GM10266 (cell line): Measurements from ENCODE around the gene HEATR5B.

ENCODE experiments used
- DNase-seq: peaks from one replicate; pipeline ENCODE4 v3.0.0; 2012; ENCODE audit errors: extremely low spot score
- TF ChIP-seq, protein P1 (sequence below): IDR thresholded peaks from 2 replicates; pipeline ENCODE4 v1.5.1; 2012; ENCODE audit warnings: mild to moderate bottlenecking, low read depth; ENCODE audit not compliant: control insufficient read depth, insufficient read depth; ENCODE audit errors: missing control alignments

The HEATR5B gene

DNA sequence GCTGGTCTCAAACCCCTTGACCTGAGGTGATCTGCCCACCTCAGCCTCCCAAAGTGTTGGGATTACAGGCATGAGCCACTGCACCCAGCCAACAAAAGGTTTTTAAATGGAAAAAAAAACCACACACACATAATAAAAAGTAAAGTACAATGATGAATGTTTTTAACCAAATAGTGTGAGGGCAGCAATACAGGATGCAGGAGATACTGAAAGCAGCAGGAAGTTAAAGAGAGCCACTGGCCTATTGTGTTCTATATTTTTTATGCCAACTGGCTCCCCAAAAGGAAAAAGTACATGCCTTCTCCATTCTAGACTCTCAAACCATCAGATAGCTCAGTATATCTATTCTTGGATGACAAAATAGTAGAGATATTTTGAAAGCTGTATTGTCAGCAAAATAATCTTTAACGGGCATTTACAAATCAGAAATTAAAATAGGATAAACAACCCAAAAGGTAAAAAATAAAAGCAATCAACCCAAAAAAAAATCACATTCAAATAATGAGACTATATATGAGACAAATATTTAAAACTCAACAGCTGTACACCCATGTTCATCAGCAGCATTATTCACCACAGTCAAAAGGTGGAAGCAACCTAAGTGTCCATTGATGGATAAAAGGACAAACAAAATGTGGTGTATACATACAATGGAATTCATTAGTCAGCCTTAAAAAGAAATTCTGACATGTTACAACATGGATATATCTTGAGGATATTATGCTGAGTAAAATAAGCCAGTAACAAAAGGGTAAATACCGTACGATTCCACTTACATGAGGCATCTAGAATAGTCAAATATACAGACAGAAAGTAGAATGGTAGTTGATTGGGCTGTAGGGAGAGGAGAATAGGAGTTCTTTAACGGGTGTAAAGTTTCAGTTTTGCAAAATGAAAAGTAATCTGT, 26.4 kb upstream of the HEATR5B start:
- no peak for DNase-seq
- TF ChIP-seq, protein P1, sequence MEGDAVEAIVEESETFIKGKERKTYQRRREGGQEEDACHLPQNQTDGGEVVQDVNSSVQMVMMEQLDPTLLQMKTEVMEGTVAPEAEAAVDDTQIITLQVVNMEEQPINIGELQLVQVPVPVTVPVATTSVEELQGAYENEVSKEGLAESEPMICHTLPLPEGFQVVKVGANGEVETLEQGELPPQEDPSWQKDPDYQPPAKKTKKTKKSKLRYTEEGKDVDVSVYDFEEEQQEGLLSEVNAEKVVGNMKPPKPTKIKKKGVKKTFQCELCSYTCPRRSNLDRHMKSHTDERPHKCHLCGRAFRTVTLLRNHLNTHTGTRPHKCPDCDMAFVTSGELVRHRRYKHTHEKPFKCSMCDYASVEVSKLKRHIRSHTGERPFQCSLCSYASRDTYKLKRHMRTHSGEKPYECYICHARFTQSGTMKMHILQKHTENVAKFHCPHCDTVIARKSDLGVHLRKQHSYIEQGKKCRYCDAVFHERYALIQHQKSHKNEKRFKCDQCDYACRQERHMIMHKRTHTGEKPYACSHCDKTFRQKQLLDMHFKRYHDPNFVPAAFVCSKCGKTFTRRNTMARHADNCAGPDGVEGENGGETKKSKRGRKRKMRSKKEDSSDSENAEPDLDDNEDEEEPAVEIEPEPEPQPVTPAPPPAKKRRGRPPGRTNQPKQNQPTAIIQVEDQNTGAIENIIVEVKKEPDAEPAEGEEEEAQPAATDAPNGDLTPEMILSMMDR, result no peak

- TF ChIP-seq, protein P1, result no peak
- DNase-seq, result no peak
These were observed 25.4 kb upstream of the HEATR5B start for GRCh38 chr2:37109523-37109922.

DNA sequence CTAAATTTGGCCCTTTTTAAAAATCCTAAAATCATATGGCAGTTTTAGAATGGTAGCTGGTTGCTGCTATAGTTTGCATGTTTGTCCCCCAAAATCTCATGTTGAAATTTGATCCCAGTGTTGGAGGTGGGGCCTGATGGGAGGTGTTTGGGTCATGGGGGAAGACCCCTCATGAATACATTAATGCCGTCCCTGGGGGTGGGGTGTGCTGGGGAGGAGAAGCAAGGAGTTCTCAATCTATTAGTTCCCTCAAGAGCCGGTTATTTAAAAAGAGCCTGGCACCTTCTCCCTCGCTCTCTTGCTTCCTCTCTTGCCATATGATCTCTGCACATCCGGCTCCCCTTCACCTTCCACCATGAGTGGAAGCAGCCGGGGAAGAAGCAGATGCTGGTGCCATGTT, 21.0 kb upstream of the HEATR5B start:
- TF ChIP-seq, protein P1, result no peak
- no peak for DNase-seq

DNA sequence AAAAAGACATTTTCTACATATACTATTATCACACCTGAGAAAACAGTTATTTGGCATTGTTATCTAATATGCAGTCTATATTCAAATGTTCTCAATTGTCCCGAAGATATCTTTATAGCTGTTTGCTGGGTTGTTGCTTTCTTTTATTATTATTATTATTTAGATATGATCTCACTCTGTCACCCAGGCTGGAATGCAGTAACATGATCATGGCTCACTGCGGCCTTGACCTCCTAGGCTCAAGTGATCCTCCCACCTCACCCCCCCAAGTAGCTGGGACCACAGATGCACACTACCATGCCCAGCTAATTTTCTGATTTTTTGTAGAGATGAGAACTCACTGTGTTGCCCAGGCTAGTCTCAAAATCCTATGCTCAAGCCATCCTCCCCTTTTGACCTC, 20.0 kb upstream of the HEATR5B start:
- TF ChIP-seq, protein P1, result no peak

GRCh38 chr2:37102588-37102987, 18.4 kb upstream of the HEATR5B start:
- no peak for DNase-seq
- TF ChIP-seq, protein P1, result no peak

More for the DNA sequence above, 20.0 kb upstream of the HEATR5B start:
- DNase-seq, result no peak

DNA sequence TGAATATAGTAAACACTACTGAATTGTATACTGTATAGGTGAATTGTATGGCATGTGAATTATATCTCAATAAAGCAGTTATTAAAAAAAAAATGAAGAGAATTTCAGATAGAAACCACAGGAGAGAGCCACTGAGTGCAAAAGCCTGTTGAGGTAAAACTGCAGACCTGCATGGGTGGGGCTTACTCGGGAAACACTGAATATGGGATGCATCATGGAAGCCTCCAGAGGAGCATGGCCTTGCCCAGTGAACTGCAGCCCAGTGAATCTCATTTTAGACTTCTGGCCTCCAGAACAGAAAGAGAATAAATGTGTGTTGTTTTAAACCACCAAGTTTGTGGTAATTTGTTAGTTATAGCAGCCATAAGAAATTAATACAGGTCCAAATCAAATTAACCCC, 15.9 kb upstream of the HEATR5B start:
- no peak for DNase-seq
- TF ChIP-seq, protein P1, result no peak

DNA sequence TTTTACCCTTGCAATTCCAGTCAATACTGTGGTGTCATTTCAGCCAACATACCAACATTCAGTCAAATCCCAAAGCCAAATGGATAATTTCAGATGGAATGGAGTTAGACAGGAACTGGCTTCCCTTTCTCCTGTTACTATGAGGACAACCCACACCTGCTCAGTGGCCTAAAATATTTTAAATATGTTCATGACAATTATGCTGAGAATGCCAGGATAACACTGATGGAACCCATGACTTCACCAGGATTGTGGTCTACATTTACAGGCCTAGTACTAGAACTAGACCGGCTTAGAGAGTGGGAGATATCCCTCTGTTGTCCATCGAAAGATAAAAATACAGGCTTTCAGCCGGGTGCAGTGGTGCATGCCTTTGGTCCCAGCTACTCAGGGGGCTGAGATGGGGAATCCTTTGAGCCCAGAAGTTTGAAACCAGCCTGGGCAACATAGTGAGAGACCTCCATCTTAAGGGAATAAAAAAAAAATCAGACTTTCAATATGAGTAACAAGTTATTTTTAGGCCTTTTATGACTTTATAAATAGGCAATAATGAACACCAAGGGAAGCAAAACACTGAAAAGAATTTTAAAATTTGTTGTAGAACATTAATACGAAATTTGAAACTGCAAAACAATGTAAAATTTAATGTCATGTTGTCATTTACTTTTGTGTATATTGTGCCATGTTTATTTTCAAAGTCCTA, 14.4 kb upstream of the HEATR5B start:
- TF ChIP-seq, protein P1, result no peak
- no peak for DNase-seq
